Neural progenitor cell (in vitro differentiated cells): ENCODE data around the gene MUSTN1.

ENCODE experiments used
- EZH2 ChIP-seq: fragments of 200-600 bp; sonication (generic); IDR thresholded peaks from 2 replicates; pipeline ENCODE4 v1.6.1; 2017; ENCODE audit warnings: antibody characterized with exemption, mild to moderate bottlenecking, moderate library complexity
- EZH2phosphoT487 ChIP-seq: fragments of 200-600 bp; sonication (generic); IDR thresholded peaks from 2 replicates; pipeline ENCODE4 v1.6.1; 2017; ENCODE audit warnings: antibody characterized with exemption
- TF ChIP-seq, protein P1 (sequence below): fragments of 200-600 bp; sonication (generic); IDR thresholded peaks from 2 replicates; pipeline ENCODE4 v1.5.1; 2017; ENCODE audit warnings: antibody characterized with exemption, mild to moderate bottlenecking

GRCh38 chr3:52793702-52794611, 40.9 kb downstream of the MUSTN1 start:
- TF ChIP-seq, protein P1, sequence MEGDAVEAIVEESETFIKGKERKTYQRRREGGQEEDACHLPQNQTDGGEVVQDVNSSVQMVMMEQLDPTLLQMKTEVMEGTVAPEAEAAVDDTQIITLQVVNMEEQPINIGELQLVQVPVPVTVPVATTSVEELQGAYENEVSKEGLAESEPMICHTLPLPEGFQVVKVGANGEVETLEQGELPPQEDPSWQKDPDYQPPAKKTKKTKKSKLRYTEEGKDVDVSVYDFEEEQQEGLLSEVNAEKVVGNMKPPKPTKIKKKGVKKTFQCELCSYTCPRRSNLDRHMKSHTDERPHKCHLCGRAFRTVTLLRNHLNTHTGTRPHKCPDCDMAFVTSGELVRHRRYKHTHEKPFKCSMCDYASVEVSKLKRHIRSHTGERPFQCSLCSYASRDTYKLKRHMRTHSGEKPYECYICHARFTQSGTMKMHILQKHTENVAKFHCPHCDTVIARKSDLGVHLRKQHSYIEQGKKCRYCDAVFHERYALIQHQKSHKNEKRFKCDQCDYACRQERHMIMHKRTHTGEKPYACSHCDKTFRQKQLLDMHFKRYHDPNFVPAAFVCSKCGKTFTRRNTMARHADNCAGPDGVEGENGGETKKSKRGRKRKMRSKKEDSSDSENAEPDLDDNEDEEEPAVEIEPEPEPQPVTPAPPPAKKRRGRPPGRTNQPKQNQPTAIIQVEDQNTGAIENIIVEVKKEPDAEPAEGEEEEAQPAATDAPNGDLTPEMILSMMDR, result no peak
- TF ChIP-seq EZH2 (no peak), EZH2phosphoT487 (no peak)
